Nephron (organoid): Measurements from ENCODE around the gene SAV1.
A peak's percentile ranks its signal among the peaks of the same experiment; 100 is the strongest.
"Not testable (repeated sequence)": the region's sequence is repeated elsewhere in the genome, so short reads cannot be mapped to it uniquely, and the experiment has no call there.

Experiments
- H3K27ac Mint-ChIP-seq, 3 experiments: 2 replicates each; pipeline ENCODE4 v1.8.0; 2020; ENCODE audit warnings: mixed read lengths in 3 of 3, mild to moderate bottlenecking in 2 of 3, moderate library complexity in 1 of 3
- H3K27me3 Mint-ChIP-seq: 2 replicates; pipeline ENCODE4 v1.8.0; 2021; ENCODE audit warnings: low read depth, mild to moderate bottlenecking, moderate library complexity, mixed read lengths
- H3K36me3 Mint-ChIP-seq: 2 replicates; pipeline ENCODE4 v1.8.0; 2020; ENCODE audit warnings: low read depth, mixed read lengths
- H3K4me1 Mint-ChIP-seq: 2 replicates; pipeline ENCODE4 v1.8.0; 2020; ENCODE audit warnings: mixed read lengths
- H3K4me3 Mint-ChIP-seq, 3 experiments: 2 replicates each; pipeline ENCODE4 v1.8.0; 2020; ENCODE audit warnings: mild to moderate bottlenecking in 3 of 3, mixed read lengths in 3 of 3, moderate library complexity in 2 of 3
- H3K9me3 Mint-ChIP-seq: 2 replicates; pipeline ENCODE4 v1.8.0; 2020; ENCODE audit warnings: mixed read lengths
- CTCF ChIP-seq, 3 experiments: fragments of 200-600 bp; sonication (generic); IDR thresholded peaks; one replicate each; pipeline ENCODE4 v1.5.0; 2021; ENCODE audit warnings: antibody characterized with exemption in 3 of 3; ENCODE audit not compliant: unreplicated experiment in 3 of 3

Gene SAV1

GRCh38 chr14:50647282-50647681 is 20.8 kb downstream of the SAV1 start:
- Mint-ChIP-seq H3K4me3 (no peak overlapping the region), H3K27me3 (no peaks in the 10 kb centered on the region), H3K27ac (peak overlapping the region in 1 of 3 experiments; percentile 41), H3K4me1 (no peaks in the 10 kb centered on the region), H3K9me3 (no peaks in the 10 kb centered on the region), H3K36me3 (peaks cover 28% of the 10 kb centered on the region)
- TF ChIP-seq CTCF (IDR thresholded peaks at IDR 0.05; ENCODE audit: unreplicated experiment in 3 of 3) = no peak

- H3K36me3 Mint-ChIP-seq = peaks cover 45% of the 10 kb centered on the region
- no peak overlapping the region for H3K27ac Mint-ChIP-seq
- H3K4me1 Mint-ChIP-seq = no peaks in the 10 kb centered on the region
- no peak for TF ChIP-seq CTCF (IDR thresholded peaks at IDR 0.05; ENCODE audit: unreplicated experiment in 3 of 3)
- no peak overlapping the region for H3K4me3 Mint-ChIP-seq
- H3K27me3 Mint-ChIP-seq = no peaks in the 10 kb centered on the region
- H3K9me3 Mint-ChIP-seq = no peaks in the 10 kb centered on the region
Measured at GRCh38 chr14:50635141-50635540, 33.0 kb downstream of the SAV1 start.

- Mint-ChIP-seq H3K4me1 (no peaks in the 10 kb centered on the region), H3K9me3 (no peaks in the 10 kb centered on the region), H3K4me3 (no peak overlapping the region), H3K27me3 (no peaks in the 10 kb centered on the region), H3K36me3 (peaks cover 38% of the 10 kb centered on the region), H3K27ac (no peak overlapping the region)
- TF ChIP-seq CTCF (IDR thresholded peaks at IDR 0.05; ENCODE audit: unreplicated experiment in 3 of 3) = no peak
Measured at GRCh38 chr14:50633954-50634353, 34.2 kb downstream of the SAV1 start.

GRCh38 chr14:50631408-50631821 is 36.7 kb downstream of the SAV1 start:
- Mint-ChIP-seq H3K27me3 (no peaks in the 10 kb centered on the region), H3K9me3 (no peaks in the 10 kb centered on the region), H3K4me1 (no peaks in the 10 kb centered on the region)

GRCh38 chr14:50624947-50625346 is 43.2 kb downstream of the SAV1 start:
- H3K36me3 Mint-ChIP-seq = peaks cover 20% of the 10 kb centered on the region
- H3K27me3 Mint-ChIP-seq, H3K9me3 Mint-ChIP-seq, H3K4me1 Mint-ChIP-seq, H3K27ac Mint-ChIP-seq, H3K4me3 Mint-ChIP-seq: not testable (repeated sequence)

More at GRCh38 chr14:50631408-50631821, 36.7 kb downstream of the SAV1 start:
- peaks cover 20% of the 10 kb centered on the region for H3K36me3 Mint-ChIP-seq
- no peak for TF ChIP-seq CTCF (IDR thresholded peaks at IDR 0.05; ENCODE audit: unreplicated experiment in 3 of 3)
- H3K4me3 Mint-ChIP-seq = no peak overlapping the region
- H3K27ac Mint-ChIP-seq = no peak overlapping the region

GRCh38 chr14:50624447-50624846 is 43.7 kb downstream of the SAV1 start:
- Mint-ChIP-seq H3K27me3 (no peaks in the 10 kb centered on the region), H3K4me1 (no peaks in the 10 kb centered on the region), H3K9me3 (no peaks in the 10 kb centered on the region), H3K36me3 (peaks cover 16% of the 10 kb centered on the region), H3K27ac (no peak overlapping the region), H3K4me3 (no peak overlapping the region)
- no peak for TF ChIP-seq CTCF (IDR thresholded peaks at IDR 0.05; ENCODE audit: unreplicated experiment in 3 of 3)
